WTC11 (cell line): ENCODE data around the gene PIK3R1.

ENCODE experiments used
- CREM ChIP-seq: sonication (generic); formaldehyde crosslinking; IDR thresholded peaks from 2 replicates; pipeline ENCODE4 v1.8.1; 2022; ENCODE audit warnings: mild to moderate bottlenecking, missing genetic modification reagents, moderate library complexity
- ELF4 ChIP-seq: sonication (generic); formaldehyde crosslinking; IDR thresholded peaks from 2 replicates; pipeline ENCODE4 v1.8.1; 2022; ENCODE audit warnings: low read depth, mild to moderate bottlenecking, moderate library complexity, missing genetic modification reagents
- KAT7 ChIP-seq: sonication (generic); formaldehyde crosslinking; IDR thresholded peaks from 2 replicates; pipeline ENCODE4 v1.8.1; 2023; ENCODE audit warnings: missing genetic modification reagents, mild to moderate bottlenecking, borderline replicate concordance
- MXD4 ChIP-seq: fragments of 250-450 bp; sonication (Bioruptor Pico); IDR thresholded peaks from 2 replicates; pipeline ENCODE4 v1.8.0; 2021; ENCODE audit warnings: mild to moderate bottlenecking, moderate library complexity, borderline replicate concordance
- ZNF138 ChIP-seq: sonication (generic); formaldehyde crosslinking; conservative IDR thresholded peaks from 2 replicates; pipeline ENCODE4 v1.8.1; 2022; ENCODE audit warnings: mild to moderate bottlenecking, moderate library complexity, missing genetic modification reagents
- ZNF423 ChIP-seq: fragments of 250-450 bp; sonication (Bioruptor Pico); IDR thresholded peaks from 2 replicates; pipeline ENCODE4 v2.1.2; 2022; ENCODE audit warnings: mild to moderate bottlenecking, moderate library complexity
- TF ChIP-seq, protein P1 (sequence below): fragments of 200-600 bp; IDR thresholded peaks from 2 replicates; pipeline ENCODE4 v1.8.0; 2022; ENCODE audit warnings: antibody characterized with exemption
- TF ChIP-seq, protein P2 (sequence below): sonication (generic); formaldehyde crosslinking; IDR thresholded peaks from 2 replicates; pipeline ENCODE4 v1.8.0; 2022; ENCODE audit warnings: mild to moderate bottlenecking, missing genetic modification reagents
- TF ChIP-seq, protein P3 (sequence below): sonication (generic); formaldehyde crosslinking; IDR thresholded peaks from 2 replicates; pipeline ENCODE4 v1.8.0; 2022; ENCODE audit warnings: mild to moderate bottlenecking, missing genetic modification reagents
- TF ChIP-seq, protein P4 (sequence below): sonication (generic); formaldehyde crosslinking; IDR thresholded peaks from 2 replicates; pipeline ENCODE4 v1.8.1; 2023; ENCODE audit warnings: mild to moderate bottlenecking, moderate library complexity, missing genetic modification reagents

DNA sequence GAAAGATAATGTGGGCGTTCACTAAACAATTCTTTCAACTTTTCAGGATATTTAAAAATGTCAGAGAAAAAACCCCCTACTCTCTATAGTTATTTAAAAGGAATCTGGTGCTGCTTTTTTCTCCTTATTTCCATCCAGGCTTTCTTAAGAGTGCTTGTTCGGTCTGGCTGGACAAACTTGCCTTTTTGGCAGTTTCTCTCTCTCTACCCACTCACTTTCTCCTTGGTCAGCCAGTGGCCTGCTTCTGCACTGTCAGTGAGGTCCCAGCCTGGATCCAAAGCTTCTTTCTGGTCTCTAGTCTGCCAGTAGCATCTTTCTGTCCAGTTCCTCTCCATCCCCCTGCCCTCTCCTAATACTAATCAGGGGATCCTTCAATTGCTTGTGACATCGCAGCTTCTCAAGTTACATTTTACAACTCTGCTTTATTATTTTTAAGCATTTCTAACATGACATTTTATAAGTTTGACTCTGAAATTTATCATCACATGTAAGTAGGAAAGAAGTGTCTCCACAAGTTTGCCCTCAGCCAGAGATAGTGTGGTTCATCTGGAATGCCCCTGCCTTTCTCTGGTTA, 50.4 kb downstream of the PIK3R1 start:
- TF ChIP-seq ZNF138 (CRISPR knock-in tag) (no peak), MXD4 (CRISPR knock-in tag) (no peak), CREM (no peak), ZNF423 (CRISPR knock-in tag) (no peak), ELF4 (CRISPR knock-in tag) (no peak), KAT7 (CRISPR knock-in tag) (no peak)
- TF ChIP-seq, protein P1, sequence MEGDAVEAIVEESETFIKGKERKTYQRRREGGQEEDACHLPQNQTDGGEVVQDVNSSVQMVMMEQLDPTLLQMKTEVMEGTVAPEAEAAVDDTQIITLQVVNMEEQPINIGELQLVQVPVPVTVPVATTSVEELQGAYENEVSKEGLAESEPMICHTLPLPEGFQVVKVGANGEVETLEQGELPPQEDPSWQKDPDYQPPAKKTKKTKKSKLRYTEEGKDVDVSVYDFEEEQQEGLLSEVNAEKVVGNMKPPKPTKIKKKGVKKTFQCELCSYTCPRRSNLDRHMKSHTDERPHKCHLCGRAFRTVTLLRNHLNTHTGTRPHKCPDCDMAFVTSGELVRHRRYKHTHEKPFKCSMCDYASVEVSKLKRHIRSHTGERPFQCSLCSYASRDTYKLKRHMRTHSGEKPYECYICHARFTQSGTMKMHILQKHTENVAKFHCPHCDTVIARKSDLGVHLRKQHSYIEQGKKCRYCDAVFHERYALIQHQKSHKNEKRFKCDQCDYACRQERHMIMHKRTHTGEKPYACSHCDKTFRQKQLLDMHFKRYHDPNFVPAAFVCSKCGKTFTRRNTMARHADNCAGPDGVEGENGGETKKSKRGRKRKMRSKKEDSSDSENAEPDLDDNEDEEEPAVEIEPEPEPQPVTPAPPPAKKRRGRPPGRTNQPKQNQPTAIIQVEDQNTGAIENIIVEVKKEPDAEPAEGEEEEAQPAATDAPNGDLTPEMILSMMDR: no peak
- TF ChIP-seq, protein P2, sequence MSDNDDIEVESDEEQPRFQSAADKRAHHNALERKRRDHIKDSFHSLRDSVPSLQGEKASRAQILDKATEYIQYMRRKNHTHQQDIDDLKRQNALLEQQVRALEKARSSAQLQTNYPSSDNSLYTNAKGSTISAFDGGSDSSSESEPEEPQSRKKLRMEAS (CRISPR knock-in tag): no peak
- TF ChIP-seq, protein P3, sequence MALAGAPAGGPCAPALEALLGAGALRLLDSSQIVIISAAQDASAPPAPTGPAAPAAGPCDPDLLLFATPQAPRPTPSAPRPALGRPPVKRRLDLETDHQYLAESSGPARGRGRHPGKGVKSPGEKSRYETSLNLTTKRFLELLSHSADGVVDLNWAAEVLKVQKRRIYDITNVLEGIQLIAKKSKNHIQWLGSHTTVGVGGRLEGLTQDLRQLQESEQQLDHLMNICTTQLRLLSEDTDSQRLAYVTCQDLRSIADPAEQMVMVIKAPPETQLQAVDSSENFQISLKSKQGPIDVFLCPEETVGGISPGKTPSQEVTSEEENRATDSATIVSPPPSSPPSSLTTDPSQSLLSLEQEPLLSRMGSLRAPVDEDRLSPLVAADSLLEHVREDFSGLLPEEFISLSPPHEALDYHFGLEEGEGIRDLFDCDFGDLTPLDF: no peak
- TF ChIP-seq, protein P4, sequence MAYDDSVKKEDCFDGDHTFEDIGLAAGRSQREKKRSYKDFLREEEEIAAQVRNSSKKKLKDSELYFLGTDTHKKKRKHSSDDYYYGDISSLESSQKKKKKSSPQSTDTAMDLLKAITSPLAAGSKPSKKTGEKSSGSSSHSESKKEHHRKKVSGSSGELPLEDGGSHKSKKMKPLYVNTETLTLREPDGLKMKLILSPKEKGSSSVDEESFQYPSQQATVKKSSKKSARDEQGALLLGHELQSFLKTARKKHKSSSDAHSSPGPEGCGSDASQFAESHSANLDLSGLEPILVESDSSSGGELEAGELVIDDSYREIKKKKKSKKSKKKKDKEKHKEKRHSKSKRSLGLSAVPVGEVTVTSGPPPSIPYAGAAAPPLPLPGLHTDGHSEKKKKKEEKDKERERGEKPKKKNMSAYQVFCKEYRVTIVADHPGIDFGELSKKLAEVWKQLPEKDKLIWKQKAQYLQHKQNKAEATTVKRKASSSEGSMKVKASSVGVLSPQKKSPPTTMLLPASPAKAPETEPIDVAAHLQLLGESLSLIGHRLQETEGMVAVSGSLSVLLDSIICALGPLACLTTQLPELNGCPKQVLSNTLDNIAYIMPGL: no peak
